Breast epithelium (tissue), 3 donors: Measurements from ENCODE around the gene VIT.

Experiments
- POLR2A ChIP-seq: fragments of 450-650 bp; IDR thresholded peaks from one replicate; pipeline ENCODE4 v1.6.1; 2016; ENCODE audit warnings: antibody characterized with exemption, mild to moderate bottlenecking, moderate library complexity
- POLR2AphosphoS5 ChIP-seq, 3 donors: sonication (generic); formaldehyde crosslinking; IDR thresholded peaks; one replicate each; pipeline ENCODE4 v1.6.1; 2017; ENCODE audit warnings: antibody characterized with exemption in 3 of 3
- TF ChIP-seq, protein P1 (sequence below), 3 donors: fragments of 450-650 bp; IDR thresholded peaks; one replicate each; pipeline ENCODE4 v1.5.1; 2016 to 2017; ENCODE audit warnings: antibody characterized with exemption in 3 of 3, mild to moderate bottlenecking in 3 of 3, moderate library complexity in 3 of 3

DNA sequence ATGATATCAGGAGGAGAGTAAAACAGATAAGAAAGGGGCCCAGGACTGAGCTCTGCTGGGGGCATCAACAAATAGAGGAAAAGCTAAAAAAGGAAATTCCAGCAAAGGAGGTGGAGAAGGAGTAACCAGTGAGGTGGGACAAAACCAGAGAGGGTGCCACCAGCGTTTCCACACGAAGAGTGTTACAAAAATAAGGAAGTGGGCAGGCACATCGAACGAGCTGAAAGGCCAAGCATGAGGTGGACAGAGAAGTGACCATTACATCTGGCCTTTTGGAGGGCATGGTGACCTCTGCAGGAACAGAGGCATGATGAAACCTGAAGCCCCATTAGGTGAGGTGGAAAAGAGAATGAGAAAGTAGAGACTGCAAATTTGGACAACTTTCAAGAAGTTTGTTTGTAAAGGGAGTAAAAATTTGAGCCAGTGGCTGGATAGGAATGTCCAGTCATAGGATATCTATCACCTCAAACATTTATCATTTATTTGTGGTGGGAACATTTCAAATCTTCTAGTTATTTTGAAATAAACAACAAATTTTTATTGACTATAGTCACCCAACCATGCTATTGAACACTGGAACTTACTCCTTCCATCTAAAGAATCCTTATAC, 18.4 kb upstream of the VIT start:
- TF ChIP-seq, protein P1, sequence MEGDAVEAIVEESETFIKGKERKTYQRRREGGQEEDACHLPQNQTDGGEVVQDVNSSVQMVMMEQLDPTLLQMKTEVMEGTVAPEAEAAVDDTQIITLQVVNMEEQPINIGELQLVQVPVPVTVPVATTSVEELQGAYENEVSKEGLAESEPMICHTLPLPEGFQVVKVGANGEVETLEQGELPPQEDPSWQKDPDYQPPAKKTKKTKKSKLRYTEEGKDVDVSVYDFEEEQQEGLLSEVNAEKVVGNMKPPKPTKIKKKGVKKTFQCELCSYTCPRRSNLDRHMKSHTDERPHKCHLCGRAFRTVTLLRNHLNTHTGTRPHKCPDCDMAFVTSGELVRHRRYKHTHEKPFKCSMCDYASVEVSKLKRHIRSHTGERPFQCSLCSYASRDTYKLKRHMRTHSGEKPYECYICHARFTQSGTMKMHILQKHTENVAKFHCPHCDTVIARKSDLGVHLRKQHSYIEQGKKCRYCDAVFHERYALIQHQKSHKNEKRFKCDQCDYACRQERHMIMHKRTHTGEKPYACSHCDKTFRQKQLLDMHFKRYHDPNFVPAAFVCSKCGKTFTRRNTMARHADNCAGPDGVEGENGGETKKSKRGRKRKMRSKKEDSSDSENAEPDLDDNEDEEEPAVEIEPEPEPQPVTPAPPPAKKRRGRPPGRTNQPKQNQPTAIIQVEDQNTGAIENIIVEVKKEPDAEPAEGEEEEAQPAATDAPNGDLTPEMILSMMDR (IDR thresholded peaks at IDR 0.05) = no peak
- no peak for TF ChIP-seq POLR2AphosphoS5 (IDR thresholded peaks at IDR 0.05)
- no peak for TF ChIP-seq POLR2A
